Psoas muscle (tissue), 8 donors: ENCODE measurements around the gene BTLA. TPM values are rescaled to one million over a fixed set of nuclear protein-coding genes. Genes with fewer than 3 reads are reported as not detected.

Experiments
- ATAC-seq, 4 donors: fragments of 200-7000 bp; cut with Tn5 transposase; one replicate each; pipeline ENCODE4 v1.9.1; 2020; ENCODE audit warnings: moderate library complexity in 3 of 4, mild to moderate bottlenecking in 2 of 4
- DNase-seq, 2 donors: peaks; one replicate each; pipeline ENCODE4 v3.0.0-alpha.2; 2020
- H3K27ac ChIP-seq: fragments of 200-600 bp; one replicate; pipeline ENCODE4 v1.8.0; 2022
- H3K27me3 ChIP-seq, 3 donors: fragments of 200-600 bp in 1 of 3; one replicate each; pipeline versions ENCODE4 v1.6.1 to v1.8.0; 2013 to 2022; ENCODE audit warnings: low read length in 2 of 3, mild to moderate bottlenecking in 2 of 3, moderate library complexity in 1 of 3; ENCODE audit not compliant: insufficient read depth in 3 of 3
- H3K36me3 ChIP-seq, 2 donors: fragments of 200-600 bp in 1 of 2; one replicate each; pipeline versions ENCODE4 v1.6.1 to v1.8.0; 2013 to 2022; ENCODE audit warnings: low read depth in 1 of 2, mild to moderate bottlenecking in 1 of 2, moderate library complexity in 1 of 2; ENCODE audit not compliant: insufficient read depth in 1 of 2
- H3K4me1 ChIP-seq: fragments of 200-600 bp; one replicate; pipeline ENCODE4 v1.8.0; 2022
- H3K4me3 ChIP-seq: fragments of 200-600 bp; one replicate; pipeline ENCODE4 v1.8.0; 2022; ENCODE audit warnings: mild to moderate bottlenecking
- H3K9me3 ChIP-seq: fragments of 200-600 bp; one replicate; pipeline ENCODE4 v1.8.0; 2022
- CTCF ChIP-seq: fragments of 200-600 bp; IDR thresholded peaks from one replicate; pipeline ENCODE4 v1.8.0; 2022; ENCODE audit warnings: antibody characterized with exemption
- WGBS, 3 donors: extraction: QIAGEN DNeasy Blood & Tissue Kit; methylation state at CpG; one replicate each; pipeline versions ENCODE4 v1.1.6 to v1.1.7; 2013; 5-methylcytosine and 5-hydroxymethylcytosine counted together
- intact Hi-C, 2 donors: fragments of 100-400 bp; cut with DNase I; formaldehyde crosslinking; loops; one replicate each; pipeline versions ENCODE4 v1.11.0 to v1.14.2; 2022
- polyA plus RNA-seq, 3 donors: library from polyadenylated mRNA; stranded (reverse); fragments of 200-250 nt; gene quantifications; one replicate each; pipeline ENCODE4 v1.2.3, GENCODE V29; 2013
- total RNA-seq, 4 donors: library from RNA; stranded (reverse); fragmentation: NEBNext Ultra II Directional in 2 of 4; extraction: Animal tissue kit (Norgen Biotek cat#: 25700) in 2 of 4; gene quantifications; one replicate each; pipeline versions ENCODE4 v1.2.1 to v1.2.4, GENCODE V29; 2021 to 2023
- donor health status: healthy with polysubstance abuse.
- donor health status: DM: no; HTN: no; CAD: no; lungs with moderate emphysema.
- donor health status: Bipolar disorder and iron deficiency.
- donor health status: healthy.
- donor health status: DM: yes; HTN: yes; CAD: no.
- donor health status: DM: no; HTN: no; CAD: no.
- donor health status: DM: no; HTN: no; CAD: no.
- donor health status: DM: yes; HTN: yes; CAD: no.

Gene BTLA
- total and polyA plus RNA-seq, 7 donors: 0.01 to 0.32 (median 0.13) TPM; not detected in 2

- intact Hi-C loops: no loop called here
- no peak for TF ChIP-seq CTCF
Measured at GRCh38 chr3:112474796-112475195, 24.5 kb downstream of the BTLA start.

GRCh38 chr3:112472691-112473090, 26.6 kb downstream of the BTLA start:
- H3K27me3 ChIP-seq: no peaks in the 10 kb centered on the region
- TF ChIP-seq CTCF: no peak
- no peak for DNase-seq
- no peak for ATAC-seq
- H3K36me3 ChIP-seq: no peaks in the 10 kb centered on the region
- no peaks in the 10 kb centered on the region for H3K9me3 ChIP-seq
- H3K27ac ChIP-seq: no peak overlapping the region
- H3K4me1 ChIP-seq: no peaks in the 10 kb centered on the region
- intact Hi-C loops: no loop called here
- 27 to 67% (median 32%) methylated on average over 1 of the region's 1 CpG for WGBS, 3 donors
- no peak overlapping the region for H3K4me3 ChIP-seq

More at GRCh38 chr3:112474796-112475195, 24.5 kb downstream of the BTLA start:
- Histone ChIP-seq H3K4me3 (no peak overlapping the region), H3K4me1 (no peaks in the 10 kb centered on the region), H3K27ac (no peak overlapping the region), H3K9me3 (no peaks in the 10 kb centered on the region), H3K36me3 (no peaks in the 10 kb centered on the region), H3K27me3 (no peaks in the 10 kb centered on the region)
- WGBS, 3 donors: 83 to 95% (median 93%) methylated on average over 2 of the region's 2 CpGs
- ATAC-seq (no peak), DNase-seq (no peak)

- no peak overlapping the region for H3K27ac ChIP-seq
- no peak overlapping the region for H3K4me3 ChIP-seq
- no peak for TF ChIP-seq CTCF
- ATAC-seq (no peak), DNase-seq (no peak)
- no peaks in the 10 kb centered on the region for H3K36me3 ChIP-seq
- H3K27me3 ChIP-seq: no peaks in the 10 kb centered on the region
- no peaks in the 10 kb centered on the region for H3K9me3 ChIP-seq
- 56 to 75% (median 61%) methylated on average over 4 of the region's 4 CpGs for WGBS, 3 donors
- no peaks in the 10 kb centered on the region for H3K4me1 ChIP-seq
- intact Hi-C loops: no loop called here
Measured at GRCh38 chr3:112471596-112472325, 27.5 kb downstream of the BTLA start.

- no peak overlapping the region for H3K27ac ChIP-seq
- DNase-seq (no peak), ATAC-seq (no peak)
- intact Hi-C loops: no loop called here
- H3K36me3 ChIP-seq: no peaks in the 10 kb centered on the region
- H3K4me1 ChIP-seq: no peaks in the 10 kb centered on the region
- WGBS, 3 donors: 82 to 91% (median 87%) methylated on average over 4 of the region's 4 CpGs
- H3K4me3 ChIP-seq: no peak overlapping the region
- no peak for TF ChIP-seq CTCF
- no peaks in the 10 kb centered on the region for H3K9me3 ChIP-seq
- H3K27me3 ChIP-seq: peaks cover 0 to 2% (median 0%) of the 10 kb centered on the region in 3 donors
Measured at GRCh38 chr3:112470788-112471187, 28.5 kb downstream of the BTLA start.

DNA sequence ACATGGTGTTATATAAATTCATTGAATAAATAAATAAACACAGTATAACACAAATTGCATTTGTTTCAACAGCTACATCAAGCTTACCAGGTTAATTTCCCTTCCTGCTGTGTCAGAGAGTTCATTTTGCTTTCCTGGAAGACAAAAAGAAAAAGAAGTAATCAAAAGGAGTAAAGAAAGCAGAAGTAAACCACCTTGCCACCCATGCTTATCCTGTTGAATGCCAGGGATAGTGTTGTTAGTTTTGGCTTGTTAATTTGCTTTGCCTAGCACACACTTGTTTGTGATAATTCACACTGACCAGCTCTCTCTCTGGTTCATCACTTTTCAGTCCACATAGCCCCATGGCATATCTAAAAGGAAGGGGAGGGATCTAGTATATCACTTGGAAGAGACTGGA, 29.6 kb downstream of the BTLA start:
- H3K4me1 ChIP-seq: no peaks in the 10 kb centered on the region
- intact Hi-C loops: no loop called here
- H3K27me3 ChIP-seq: peaks cover 0 to 3% (median 0%) of the 10 kb centered on the region in 3 donors
- no peaks in the 10 kb centered on the region for H3K36me3 ChIP-seq
- H3K27ac ChIP-seq: no peak overlapping the region
- no peaks in the 10 kb centered on the region for H3K9me3 ChIP-seq
- ATAC-seq: no peak
- DNase-seq: no peak
- no peak overlapping the region for H3K4me3 ChIP-seq
- no peak for TF ChIP-seq CTCF
